Anterior cingulate cortex (tissue), 58 donors: ENCODE results near the gene PRXL2A.
A peak's percentile ranks its signal among the peaks of the same experiment; 100 is the strongest.

ENCODE experiments used
- DNase-seq, 58 donors: peaks; one replicate each; lab custom pipeline; 2025; lab: John Stamatoyannopoulos, UW

The PRXL2A gene

GRCh38 chr10:80459047-80459865, 50.9 kb downstream of the PRXL2A start:
- peak in 2 of 58 donors; percentile 14 to 25 for DNase-seq

- peak in 40 of 58 donors; percentile 29 to 82 (median 50) for DNase-seq
Observed at GRCh38 chr10:80460399-80461207, 52.3 kb downstream of the PRXL2A start.

GRCh38 chr10:80461208-80462183, 53.1 kb downstream of the PRXL2A start:
- DNase-seq = no peak

GRCh38 chr10:80462299-80462980, 54.1 kb downstream of the PRXL2A start:
- DNase-seq = peak in 10 of 58 donors; percentile 16 to 66 (median 41)

GRCh38 chr10:80462981-80463741, 54.8 kb downstream of the PRXL2A start:
- peak in 1 of 58 donors; percentile 15 for DNase-seq

- DNase-seq = no peak
Observed at GRCh38 chr10:80463868-80464267, 55.5 kb downstream of the PRXL2A start.

GRCh38 chr10:80464557-80465450, 56.5 kb downstream of the PRXL2A start:
- DNase-seq = peak in 53 of 58 donors; percentile 36 to 83 (median 67)

GRCh38 chr10:80465451-80465835, 57.1 kb downstream of the PRXL2A start:
- DNase-seq = no peak

GRCh38 chr10:80465839-80466590, 57.7 kb downstream of the PRXL2A start:
- no peak for DNase-seq

GRCh38 chr10:80466724-80467326, 58.5 kb downstream of the PRXL2A start:
- DNase-seq = no peak

- DNase-seq = peak in 30 of 58 donors; percentile 32 to 78 (median 52)
Observed at GRCh38 chr10:80468002-80468401, 59.7 kb downstream of the PRXL2A start.

GRCh38 chr10:80468806-80469421, 60.6 kb downstream of the PRXL2A start:
- no peak for DNase-seq

GRCh38 chr10:80470266-80470665, 61.9 kb downstream of the PRXL2A start:
- DNase-seq = no peak

GRCh38 chr10:80471001-80471400, 62.6 kb downstream of the PRXL2A start:
- DNase-seq = no peak

- DNase-seq = no peak
Observed at GRCh38 chr10:80471715-80472233, 63.4 kb downstream of the PRXL2A start.
